PC-3 (cell line): Measurements from ENCODE around the gene CS.

ENCODE experiments used
- CTCF ChIP-seq: fragments of 300-600 bp; sonication (generic); conservative IDR thresholded peaks from 2 replicates; pipeline ENCODE4 v1.5.1; 2017; ENCODE audit warnings: antibody characterized with exemption, low read depth, mild to moderate bottlenecking, low read length
- EZH2 ChIP-seq: fragments of 300-600 bp; sonication (generic); IDR thresholded peaks from one replicate; pipeline ENCODE4 v1.6.1; 2017; ENCODE audit warnings: antibody characterized with exemption, mild to moderate bottlenecking, low read length; ENCODE audit not compliant: unreplicated experiment
- EZH2phosphoT487 ChIP-seq: fragments of 300-600 bp; sonication (generic); IDR thresholded peaks from 2 replicates; pipeline ENCODE4 v1.6.1; 2018; ENCODE audit warnings: mild to moderate bottlenecking, antibody characterized with exemption, low read length, borderline replicate concordance

GRCh38 chr12:56326126-56326525 lies 26.0 kb upstream of the CS start:
- no peak for TF ChIP-seq CTCF
- TF ChIP-seq EZH2phosphoT487, result no peak
- TF ChIP-seq EZH2, result no peak
